H1 (cell line): ENCODE data around the gene BRIX1. TPM values are rescaled to one million over a fixed set of nuclear protein-coding genes. Genes with fewer than 3 reads are reported as not detected.
A peak's percentile ranks its signal among the peaks of the same experiment; 100 is the strongest.

ENCODE experiments used
- CTCF ChIA-PET: fragments of 300-600 bp; sonication (Branson Sonifier 250); formaldehyde crosslinking; loops from one replicate; lab custom pipeline; 2021; ENCODE audit not compliant: partially characterized antibody; lab: Charles Lee
- POLR2A ChIA-PET: fragments of 300-600 bp; sonication (Branson Sonifier 250); formaldehyde crosslinking; loops from one replicate; lab custom pipeline; 2021; ENCODE audit warnings: inconsistent platforms; ENCODE audit not compliant: partially characterized antibody; lab: Charles Lee
- DNase-seq, 2 experiments: peaks; one replicate each; pipeline versions ENCODE4 v3.0.0 to v3.0.0-alpha.2; 2010 to 2022; ENCODE audit warnings: low spot score in 2 of 2, low read depth in 1 of 2, mixed read lengths in 1 of 2
- FAIRE-seq: peaks from 2 replicates; lab custom pipeline; 2011; peaks lifted over from hg19 to GRCh38; lab: Jason Lieb, UNC
- H2AFZ ChIP-seq: 2 replicates; pipeline ENCODE4 v1.8.1; 2012; ENCODE audit warnings: low read length, inconsistent platforms
- H2AK5ac ChIP-seq: 2 replicates; pipeline ENCODE4 v1.6.1; 2013; ENCODE audit warnings: low read depth, low read length
- H2BK120ac ChIP-seq: replicated peaks from 2 replicates; pipeline ENCODE3; 2013; ENCODE audit warnings: low read depth, low read length, inconsistent platforms
- H2BK12ac ChIP-seq: 2 replicates; pipeline ENCODE4 v1.6.1; 2013; ENCODE audit warnings: low read depth, low read length
- H2BK15ac ChIP-seq: 2 replicates; pipeline ENCODE4 v1.6.1; 2013; ENCODE audit warnings: low read length
- H2BK20ac ChIP-seq: 2 replicates; pipeline ENCODE4 v1.6.1; 2013; ENCODE audit warnings: low read length
- H2BK5ac ChIP-seq: 2 replicates; pipeline ENCODE4 v1.6.1; 2013; ENCODE audit warnings: low read depth, low read length
- H3K14ac ChIP-seq: 2 replicates; pipeline ENCODE4 v1.6.1; 2013; ENCODE audit warnings: inconsistent platforms; ENCODE audit not compliant: insufficient read length
- H3K18ac ChIP-seq: 2 replicates; pipeline ENCODE4 v1.6.1; 2013; ENCODE audit warnings: low read length; ENCODE audit errors: extremely low read depth
- H3K23ac ChIP-seq: 2 replicates; pipeline ENCODE4 v1.6.1; 2013; ENCODE audit warnings: inconsistent platforms; ENCODE audit not compliant: insufficient read length
- H3K23me2 ChIP-seq: 2 replicates; pipeline ENCODE4 v1.6.1; 2013; ENCODE audit warnings: low read depth, low read length
- H3K27ac ChIP-seq: 2 replicates; pipeline ENCODE4 v1.6.1; 2011; ENCODE audit warnings: low read depth, low read length, inconsistent platforms
- H3K27me3 ChIP-seq, 4 experiments: replicated peaks in 1 of 4; 1 replicate in 1 of 4; 2 replicates in 3 of 4; pipeline versions ENCODE4 v1.6.1 to v1.8.1; 2011 to 2013; ENCODE audit warnings: low read length in 3 of 4, mild to moderate bottlenecking in 3 of 4, inconsistent platforms in 2 of 4, mixed read lengths in 2 of 4, moderate library complexity in 1 of 4; ENCODE audit not compliant: control insufficient read depth in 3 of 4, insufficient read depth in 3 of 4; ENCODE audit errors: extremely low read depth in 1 of 4
- H3K36me3 ChIP-seq, 4 experiments: 2 replicates each; pipeline versions ENCODE4 v1.6.1 to v1.8.1; 2011 to 2013; ENCODE audit warnings: mild to moderate bottlenecking in 4 of 4, low read length in 3 of 4, moderate library complexity in 2 of 4, control low read depth in 1 of 4, inconsistent platforms in 1 of 4; ENCODE audit not compliant: insufficient read depth in 4 of 4, control insufficient read depth in 2 of 4
- H3K4ac ChIP-seq: replicated peaks from 2 replicates; pipeline ENCODE3; 2013; ENCODE audit warnings: low read length, low read depth, mixed read lengths, inconsistent platforms; ENCODE audit not compliant: insufficient read length
- H3K4me1 ChIP-seq, 4 experiments: replicated peaks in 1 of 4; 1 replicate in 1 of 4; 2 replicates in 3 of 4; pipeline versions ENCODE4 v1.6.1 to v1.8.1; 2011 to 2013; ENCODE audit warnings: low read length in 3 of 4, inconsistent platforms in 2 of 4, mixed read lengths in 1 of 4; ENCODE audit not compliant: insufficient read depth in 4 of 4, control insufficient read depth in 3 of 4
- H3K4me2 ChIP-seq, 2 experiments: 2 replicates each; pipeline versions ENCODE4 v1.6.1 to v1.8.1; 2011 to 2013; ENCODE audit warnings: low read depth in 2 of 2, low read length in 2 of 2, control low read depth in 1 of 2, inconsistent platforms in 1 of 2, mild to moderate bottlenecking in 1 of 2; ENCODE audit not compliant: insufficient read depth in 1 of 2
- H3K4me3 ChIP-seq, 4 experiments: fragments of 200-600, 300-600 bp in 1 of 4; sonication (generic), shearing (Covaris generic), sonication (Bioruptor Twin) in 1 of 4; 2 replicates each; pipeline versions ENCODE4 v1.5.1 to v1.8.1; 2011 to 2016; ENCODE audit warnings: low read length in 4 of 4, low read depth in 3 of 4, control low read depth in 2 of 4, inconsistent platforms in 2 of 4, mild to moderate bottlenecking in 2 of 4, mixed read lengths in 1 of 4, moderate library complexity in 1 of 4; ENCODE audit not compliant: insufficient read depth in 2 of 4; ENCODE audit errors: extremely low read depth in 1 of 4
- H3K56ac ChIP-seq: replicated peaks from 2 replicates; pipeline ENCODE3; 2013; ENCODE audit warnings: low read depth, mild to moderate bottlenecking, mixed read lengths, low read length, inconsistent platforms; ENCODE audit not compliant: insufficient read length
- H3K79me1 ChIP-seq: 2 replicates; pipeline ENCODE4 v1.6.1; 2013; ENCODE audit warnings: low read depth, low read length, control low read depth
- H3K79me2 ChIP-seq, 2 experiments: 2 replicates each; pipeline versions ENCODE4 v1.6.1 to v1.8.1; 2012 to 2013; ENCODE audit warnings: low read length in 2 of 2, mild to moderate bottlenecking in 2 of 2, inconsistent platforms in 1 of 2; ENCODE audit not compliant: insufficient read depth in 2 of 2, control insufficient read depth in 1 of 2
- H3K9ac ChIP-seq, 4 experiments: replicated peaks in 1 of 4; 1 replicate in 1 of 4; 2 replicates in 3 of 4; pipeline versions ENCODE4 v1.6.1 to v1.8.1; 2011 to 2013; ENCODE audit warnings: low read depth in 3 of 4, low read length in 3 of 4, control low read depth in 2 of 4, mild to moderate bottlenecking in 2 of 4, moderate library complexity in 2 of 4, inconsistent platforms in 1 of 4; ENCODE audit errors: extremely low read depth in 1 of 4
- H3K9me3 ChIP-seq, 2 experiments: 2 replicates each; pipeline versions ENCODE4 v1.6.1 to v1.8.1; 2012 to 2013; ENCODE audit warnings: mild to moderate bottlenecking in 2 of 2, moderate library complexity in 2 of 2, control low read depth in 1 of 2, inconsistent platforms in 1 of 2, low read depth in 1 of 2, low read length in 1 of 2, mixed read lengths in 1 of 2; ENCODE audit not compliant: insufficient read depth in 2 of 2
- H4K20me1 ChIP-seq, 2 experiments: replicated peaks in 1 of 2; 2 replicates each; pipeline versions ENCODE3 to v1.8.1; 2011 to 2013; ENCODE audit warnings: inconsistent platforms in 2 of 2, low read length in 2 of 2, mild to moderate bottlenecking in 1 of 2; ENCODE audit not compliant: insufficient read depth in 2 of 2, control insufficient read depth in 1 of 2
- H4K5ac ChIP-seq: 2 replicates; pipeline ENCODE4 v1.6.1; 2013; ENCODE audit warnings: low read length, low read depth, mixed read lengths, inconsistent platforms; ENCODE audit not compliant: insufficient read length
- H4K8ac ChIP-seq: 2 replicates; pipeline ENCODE4 v1.8.0; 2013; ENCODE audit warnings: mild to moderate bottlenecking, moderate library complexity, low read length, inconsistent platforms; ENCODE audit not compliant: insufficient read depth; ENCODE audit errors: extremely low read depth
- H4K91ac ChIP-seq: replicated peaks from 2 replicates; pipeline ENCODE3; 2013; ENCODE audit warnings: low read length, mixed read lengths, inconsistent platforms; ENCODE audit not compliant: insufficient read length
- CHD1 ChIP-seq: IDR thresholded peaks from 2 replicates; pipeline ENCODE4 v1.6.1; 2012; ENCODE audit warnings: low read depth, low read length, improper control_type of control experiment
- CTCF ChIP-seq, 3 experiments: IDR thresholded peaks; 1 replicate in 2 of 3; 2 replicates in 1 of 3; pipeline versions ENCODE4 v1.5.1 to v1.6.1; 2011; ENCODE audit warnings: low read length in 3 of 3, mild to moderate bottlenecking in 3 of 3, inconsistent platforms in 2 of 3, low read depth in 1 of 3, moderate library complexity in 1 of 3; ENCODE audit not compliant: insufficient read depth in 1 of 3; ENCODE audit errors: control extremely low read depth in 1 of 3
- KDM1A ChIP-seq: fragments of 200-600, 300-600 bp; sonication (generic); IDR thresholded peaks from 2 replicates; pipeline ENCODE4 v1.7.1; 2016; ENCODE audit warnings: mild to moderate bottlenecking, low read length, borderline replicate concordance
- MAFK ChIP-seq: IDR thresholded peaks from 2 replicates; pipeline ENCODE4 v1.6.1; 2012; ENCODE audit warnings: low read depth, mild to moderate bottlenecking, improper control_type of control experiment, low read length
- RAD21 ChIP-seq, 2 experiments: IDR thresholded peaks in 1 of 2; conservative IDR thresholded peaks in 1 of 2; 2 replicates each; pipeline ENCODE4 v1.6.1; 2011; ENCODE audit warnings: low read depth in 2 of 2, low read length in 2 of 2, improper control_type of control experiment in 1 of 2, inconsistent platforms in 1 of 2, mild to moderate bottlenecking in 1 of 2, moderate library complexity in 1 of 2
- RBBP5 ChIP-seq: IDR thresholded peaks from 2 replicates; pipeline ENCODE4 v1.7.1; 2012; ENCODE audit warnings: low read depth, mild to moderate bottlenecking, inconsistent platforms, low read length, moderate library complexity, borderline replicate concordance
- SIRT6 ChIP-seq: IDR thresholded peaks from one replicate; pipeline ENCODE4 v1.7.1; 2012; ENCODE audit warnings: low read length, inconsistent platforms
- SP2 ChIP-seq: IDR thresholded peaks from 2 replicates; pipeline ENCODE4 v1.6.1; 2012; ENCODE audit warnings: mild to moderate bottlenecking, low read length, inconsistent platforms
- TEAD4 ChIP-seq: IDR thresholded peaks from 2 replicates; pipeline ENCODE4 v1.6.1; 2012; ENCODE audit warnings: low read depth, low read length, inconsistent platforms, mixed read lengths
- WGBS, 2 experiments: shearing (Covaris generic) in 1 of 2; methylation state at CpG; one replicate each; pipeline versions ENCODE4 v1.1.6 to v1.1.7; 2013 to 2015; ENCODE audit warnings: low lambda C conversion rate in 2 of 2, mixed read lengths in 2 of 2, inconsistent platforms in 1 of 2, low coverage in 1 of 2, missing lambda C conversion rate in 1 of 2; ENCODE audit not compliant: insufficient replicate concordance in 2 of 2, insufficient coverage in 1 of 2, insufficient read length in 1 of 2; ENCODE audit errors: extremely low coverage in 1 of 2, missing lambda C conversion rate in 1 of 2; 5-methylcytosine and 5-hydroxymethylcytosine counted together
- polyA plus RNA-seq, 7 experiments: library from polyadenylated mRNA; depleted of rRNA in 3 of 7; stranded (reverse) in 5 of 7; unstranded in 2 of 7; fragments of >200 nt in 5 of 7; fragments of 200-250 nt in 2 of 7; gene quantifications; 1 replicate in 5 of 7; 2 replicates in 1 of 7; 4 replicates in 1 of 7; pipeline versions ENCODE4 v1.2.1 to v1.2.3, GENCODE V29; 2011 to 2013; ENCODE audit warnings: missing spikeins in 2 of 7, mixed read lengths in 2 of 7
- total RNA-seq: library from RNA; stranded (reverse); fragmentation: NEBNext Ultra II Directional; extraction: Animal tissue kit (Norgen Biotek cat#: 25700); gene quantifications from 2 replicates; pipeline ENCODE4 v1.2.1, GENCODE V29; 2021

BRIX1 gene
- total and polyA plus RNA-seq, 2 of the 8 experiments (the other 6 are each of a cell fraction or from before 2014, with no cell fraction given), result 26.9 to 71.7 TPM

GRCh38 chr5:34957857-34958690 lies 42.6 kb downstream of the BRIX1 start:
- Histone ChIP-seq H2BK5ac (no peak overlapping the region), H3K36me3 (peaks cover 0 to 15% (median 10%) of the 10 kb centered on the region in 4 experiments; a peak in 3 of 8 replicates), H4K20me1 (no peaks in the 10 kb centered on the region), H3K23me2 (no peaks in the 10 kb centered on the region), H3K79me2 (no peaks in the 10 kb centered on the region), H3K27ac (no peak overlapping the region), H2BK20ac (no peak overlapping the region), H2AFZ (no peak overlapping the region), H3K4me3 (no peak overlapping the region), H3K18ac (no peak overlapping the region), H2BK15ac (no peak overlapping the region), H2BK120ac (no peak overlapping the region), H3K4ac (no peak overlapping the region), H4K8ac (no peak overlapping the region; the same call in 1 of the 2 replicates), H3K27me3 (no peaks in the 10 kb centered on the region), H2BK12ac (no peak overlapping the region), H4K91ac (no peak overlapping the region), H3K79me1 (no peaks in the 10 kb centered on the region), H3K9me3 (no peaks in the 10 kb centered on the region), H4K5ac (no peak overlapping the region), H3K4me1 (no peaks in the 10 kb centered on the region), H2AK5ac (no peak overlapping the region), H3K4me2 (no peak overlapping the region), H3K23ac (no peak overlapping the region), H3K9ac (no peak overlapping the region), H3K56ac (no peak overlapping the region), H3K14ac (no peak overlapping the region)
- peak; percentile 52 for FAIRE-seq
- ChIA-PET CTCF (interaction anchor here (0.6 to 8.0 kb wide), 24 partner anchors 8 to 264 kb away, joined by 3 to 69 read pairs (median 4); partner anchors contain the start of gene DNAJC21), POLR2A (interaction anchor here (0.6 kb wide), 1 partner anchor 19 kb away, joined by 3 read pairs; no protein-coding TSS in a partner anchor)
- no peak for DNase-seq
- 71% methylated on average over 5 of the region's 5 CpGs; no CpG with 5 or more reads in 1 of the 2 experiments for WGBS, 2 experiments
- TF ChIP-seq RBBP5 (no peak), TEAD4 (no peak), CHD1 (no peak), KDM1A (no peak), CTCF (IDR thresholded peaks at IDR 0.05; ENCODE audit: control extremely low read depth in 1 of 3, insufficient read depth in 1 of 3, low read depth in 1 of 3, low read length in 3 of 3) (peak in 2 of 3 experiments; percentile 51 to 70; a peak in 3 of 4 replicates), SIRT6 (no peak), SP2 (no peak), RAD21 (IDR thresholded peaks at IDR 0.05 in 1 of 2, conservative IDR thresholded peaks at IDR 0.05 in 1 of 2; ENCODE audit: low read depth in 2 of 2, low read length in 2 of 2) (peak; percentile 63 to 64), MAFK (no peak)
